ENCODE results near the gene SLC35F3. TPM values are rescaled to one million over a fixed set of nuclear protein-coding genes. Genes with fewer than 3 reads are reported as not detected.

The SLC35F3 gene
- polyA plus RNA-seq, 3 donors, result 0.42 to 0.75 (median 0.69) TPM

- no peak for DNase-seq (ENCODE audit: low read depth in 3 of 3, low spot score in 2 of 3)
Measured at GRCh38 chr1:234302354-234302962, 398.0 kb downstream of the SLC35F3 start.

- no peak for DNase-seq (ENCODE audit: low read depth in 3 of 3, low spot score in 2 of 3)
Measured at GRCh38 chr1:234303231-234303630, 398.8 kb downstream of the SLC35F3 start.

GRCh38 chr1:234307726-234308125, 403.2 kb downstream of the SLC35F3 start:
- no peak for DNase-seq (ENCODE audit: low read depth in 3 of 3, low spot score in 2 of 3)

GRCh38 chr1:234309243-234309597, 404.7 kb downstream of the SLC35F3 start:
- DNase-seq (ENCODE audit: low read depth in 3 of 3, low spot score in 2 of 3), result no peak

- peak in 2 of 3 donors; percentile 32 to 35 for DNase-seq (ENCODE audit: low read depth in 3 of 3, low spot score in 2 of 3)
Measured at GRCh38 chr1:234309598-234310459, 405.4 kb downstream of the SLC35F3 start.

GRCh38 chr1:234310460-234310817, 406.0 kb downstream of the SLC35F3 start:
- no peak for DNase-seq (ENCODE audit: low read depth in 3 of 3, low spot score in 2 of 3)

- DNase-seq (ENCODE audit: low read depth in 3 of 3, low spot score in 2 of 3), result no peak
Measured at GRCh38 chr1:234311414-234311813, 406.9 kb downstream of the SLC35F3 start.

GRCh38 chr1:234313171-234313570, 408.7 kb downstream of the SLC35F3 start:
- no peak for DNase-seq (ENCODE audit: low read depth in 3 of 3, low spot score in 2 of 3)

GRCh38 chr1:234315091-234315541, 410.6 kb downstream of the SLC35F3 start:
- no peak for DNase-seq (ENCODE audit: low read depth in 3 of 3, low spot score in 2 of 3)

GRCh38 chr1:234315588-234315987, 411.1 kb downstream of the SLC35F3 start:
- DNase-seq (ENCODE audit: low read depth in 3 of 3, low spot score in 2 of 3), result no peak

GRCh38 chr1:234316486-234316885, 412.0 kb downstream of the SLC35F3 start:
- no peak for DNase-seq (ENCODE audit: low read depth in 3 of 3, low spot score in 2 of 3)

- no peak for DNase-seq (ENCODE audit: low read depth in 3 of 3, low spot score in 2 of 3)
Measured at GRCh38 chr1:234316937-234317336, 412.5 kb downstream of the SLC35F3 start.

GRCh38 chr1:234320069-234320468, 415.6 kb downstream of the SLC35F3 start:
- no peak for DNase-seq (ENCODE audit: low read depth in 3 of 3, low spot score in 2 of 3)

GRCh38 chr1:234320549-234320948, 416.1 kb downstream of the SLC35F3 start:
- DNase-seq (ENCODE audit: low read depth in 3 of 3, low spot score in 2 of 3), result no peak

GRCh38 chr1:234321231-234321630, 416.8 kb downstream of the SLC35F3 start:
- no peak for DNase-seq (ENCODE audit: low read depth in 3 of 3, low spot score in 2 of 3)

GRCh38 chr1:234322097-234322496, 417.6 kb downstream of the SLC35F3 start:
- no peak for DNase-seq (ENCODE audit: low read depth in 3 of 3, low spot score in 2 of 3)

- no peak for DNase-seq (ENCODE audit: low read depth in 3 of 3, low spot score in 2 of 3)
Measured at GRCh38 chr1:234322979-234323378, 418.5 kb downstream of the SLC35F3 start.

- DNase-seq (ENCODE audit: low read depth in 3 of 3, low spot score in 2 of 3), result no peak
Measured at GRCh38 chr1:234324821-234325220, 420.3 kb downstream of the SLC35F3 start.

- DNase-seq (ENCODE audit: low read depth in 3 of 3, low spot score in 2 of 3), result no peak
Measured at GRCh38 chr1:234325878-234326496, 421.5 kb downstream of the SLC35F3 start.

GRCh38 chr1:234326497-234327366, 422.3 kb downstream of the SLC35F3 start:
- DNase-seq (ENCODE audit: low read depth in 3 of 3, low spot score in 2 of 3), result peak in 1 of 3 donors; percentile 46

Data from right renal cortex interstitium (tissue), 3 donors.